HG03460 (cell line): ENCODE results near the gene CCR8.
A peak's percentile ranks its signal among the peaks of the same experiment; 100 is the strongest.

Experiments used
- ATAC-seq: cut with Tn5 transposase; IDR thresholded peaks from one replicate; pipeline ENCODE4 v1.9.1; 2021; ENCODE audit not compliant: unreplicated experiment

Gene CCR8, protein sequence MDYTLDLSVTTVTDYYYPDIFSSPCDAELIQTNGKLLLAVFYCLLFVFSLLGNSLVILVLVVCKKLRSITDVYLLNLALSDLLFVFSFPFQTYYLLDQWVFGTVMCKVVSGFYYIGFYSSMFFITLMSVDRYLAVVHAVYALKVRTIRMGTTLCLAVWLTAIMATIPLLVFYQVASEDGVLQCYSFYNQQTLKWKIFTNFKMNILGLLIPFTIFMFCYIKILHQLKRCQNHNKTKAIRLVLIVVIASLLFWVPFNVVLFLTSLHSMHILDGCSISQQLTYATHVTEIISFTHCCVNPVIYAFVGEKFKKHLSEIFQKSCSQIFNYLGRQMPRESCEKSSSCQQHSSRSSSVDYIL

DNA sequence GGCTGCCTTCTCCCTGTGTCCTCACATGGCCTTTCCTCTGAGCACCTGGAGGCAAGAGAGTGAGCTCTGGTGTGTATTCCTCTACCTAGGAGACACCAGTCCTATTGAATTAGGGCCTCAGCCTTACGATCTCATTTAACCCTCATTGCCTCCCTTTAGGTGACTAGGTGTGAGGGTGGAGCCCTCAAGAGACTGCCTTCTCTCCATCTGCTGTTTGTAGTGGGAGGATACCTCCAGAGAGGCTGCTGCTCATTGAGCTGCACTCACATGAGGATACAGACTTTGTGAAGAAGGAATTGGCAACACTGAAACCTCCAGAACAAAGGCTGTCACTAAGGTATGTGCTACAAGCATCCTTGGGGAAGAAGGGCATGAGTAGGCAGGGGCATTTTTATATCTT is at the start of gene CCR8:
Gene CCR8 (plus strand): TSS at position 217 of the 400 bp plus-strand sequence. CDS start 2,623 bp downstream, outside the sequence.
- no peak for ATAC-seq

DNA sequence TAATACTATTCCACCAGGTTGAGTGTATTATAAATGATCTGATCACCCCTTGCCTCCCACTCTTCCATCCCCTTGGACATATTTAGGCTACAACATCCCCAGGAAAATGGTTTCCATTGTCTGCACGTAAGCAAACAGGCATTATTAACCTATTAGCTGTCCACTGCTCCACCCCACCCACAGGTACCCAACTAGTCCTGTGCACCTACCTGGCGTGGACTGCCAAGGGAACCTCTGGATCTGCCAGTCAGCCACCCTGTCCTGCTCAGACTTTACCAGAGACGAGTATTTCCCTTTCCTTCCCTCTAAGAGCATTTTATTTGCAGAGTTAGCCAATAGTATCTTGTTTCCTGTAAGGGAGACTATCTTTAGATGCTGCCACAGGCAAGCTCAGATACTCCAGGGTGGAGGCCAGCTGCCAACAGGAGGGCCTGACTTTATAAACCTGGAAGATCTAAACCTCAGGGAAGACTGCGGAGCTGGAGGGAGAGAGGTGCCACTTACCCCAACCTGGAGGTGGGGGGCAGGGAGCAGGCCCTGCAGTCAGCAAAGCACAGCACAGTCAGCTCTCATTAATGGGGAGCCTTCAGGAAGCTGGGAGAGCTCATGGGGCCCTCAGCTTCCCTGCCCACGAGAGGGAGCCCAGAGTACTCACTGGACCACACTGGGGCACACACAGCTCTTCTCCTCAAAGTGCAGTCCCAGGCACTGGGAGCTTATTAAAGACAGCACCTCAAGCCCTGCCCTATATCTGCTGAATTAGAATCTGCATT is 49.6 kb upstream of the CCR8 start, which contains the start of gene CX3CR1:
Gene CX3CR1 (minus strand): TSS at position 292 of the 773 bp plus-strand sequence. CDS start 13,527 bp downstream, outside the sequence.
- no peak for ATAC-seq

DNA sequence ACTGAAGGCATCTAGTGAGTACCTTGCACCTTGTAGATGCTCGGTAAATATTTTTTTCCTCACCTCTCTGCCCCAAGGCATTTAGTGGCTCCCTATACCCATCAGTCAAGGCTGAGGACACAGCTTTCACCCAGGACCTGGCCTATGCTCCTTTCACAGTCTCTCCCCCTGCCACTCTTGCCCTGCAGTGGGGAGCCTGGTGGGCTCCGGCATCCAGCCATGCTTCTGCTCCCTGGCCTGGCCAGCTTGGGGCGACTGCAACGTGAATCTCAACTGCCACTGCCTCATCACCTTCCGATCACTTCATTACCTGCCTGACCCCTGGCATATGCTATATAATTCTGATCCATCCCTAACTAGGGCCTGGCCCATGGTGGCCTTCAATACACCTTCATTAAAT is 48.9 kb upstream of the CCR8 start:
- ATAC-seq, result no peak

DNA sequence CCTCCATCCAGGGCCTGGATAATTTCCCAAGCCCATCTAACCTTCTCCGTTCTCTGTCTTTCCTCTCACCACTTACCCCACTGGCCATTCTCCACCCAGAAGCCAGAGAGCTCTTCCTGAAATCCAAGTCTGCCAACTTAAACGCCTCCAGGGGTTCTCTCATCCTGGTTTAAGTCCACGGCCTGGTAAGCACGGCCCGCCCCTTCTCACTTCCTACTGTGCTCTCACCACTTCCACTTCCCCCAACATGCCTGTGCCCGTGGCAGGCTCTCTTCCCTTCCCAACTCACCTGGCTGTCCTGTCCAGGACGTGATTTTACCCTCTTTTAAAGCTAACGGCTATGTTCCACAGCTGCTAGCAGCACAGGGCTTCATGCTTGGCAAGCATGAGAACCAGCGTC is 48.0 kb upstream of the CCR8 start:
- ATAC-seq, result no peak

DNA sequence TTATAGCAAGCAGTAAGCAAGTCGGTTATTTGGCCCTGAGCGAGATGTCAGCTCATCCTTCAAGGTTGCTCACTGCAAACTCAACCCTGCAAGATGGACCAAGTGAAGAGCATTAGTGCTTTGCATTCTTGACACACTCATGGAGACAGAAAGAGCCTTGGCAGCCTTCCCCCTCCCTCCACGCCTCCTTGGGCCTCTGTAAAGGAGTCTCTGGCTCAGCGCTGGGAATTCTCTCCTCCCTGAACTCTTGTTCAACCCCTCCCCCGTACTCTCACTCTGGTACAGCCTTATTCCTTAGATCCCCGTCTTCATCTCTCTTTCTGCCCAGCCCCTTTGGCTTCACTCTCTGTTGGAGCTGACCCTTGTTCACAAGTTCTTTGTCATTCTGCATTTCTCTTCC is 47.5 kb upstream of the CCR8 start:
- no peak for ATAC-seq

DNA sequence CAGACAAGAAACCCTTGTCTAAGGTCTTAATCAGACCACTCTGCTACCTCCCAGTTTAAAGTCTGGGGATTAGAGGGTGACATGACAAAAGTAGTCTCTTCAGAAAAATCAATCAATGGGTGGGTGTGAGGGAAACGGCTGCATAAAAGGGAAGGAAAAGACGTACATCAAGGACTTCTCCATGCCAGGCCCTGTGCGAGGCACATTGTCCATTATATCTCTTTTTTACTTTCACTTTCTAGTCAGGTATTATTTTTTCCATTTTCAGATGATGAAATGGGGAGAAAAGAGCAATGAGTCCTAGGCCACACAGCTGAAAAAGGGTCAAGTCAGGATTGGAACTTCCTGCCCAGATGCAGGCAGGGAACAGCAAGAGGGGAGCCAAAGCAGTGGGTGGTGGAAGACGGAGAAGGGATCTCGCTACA is 45.0 kb upstream of the CCR8 start:
- ATAC-seq, result no peak

DNA sequence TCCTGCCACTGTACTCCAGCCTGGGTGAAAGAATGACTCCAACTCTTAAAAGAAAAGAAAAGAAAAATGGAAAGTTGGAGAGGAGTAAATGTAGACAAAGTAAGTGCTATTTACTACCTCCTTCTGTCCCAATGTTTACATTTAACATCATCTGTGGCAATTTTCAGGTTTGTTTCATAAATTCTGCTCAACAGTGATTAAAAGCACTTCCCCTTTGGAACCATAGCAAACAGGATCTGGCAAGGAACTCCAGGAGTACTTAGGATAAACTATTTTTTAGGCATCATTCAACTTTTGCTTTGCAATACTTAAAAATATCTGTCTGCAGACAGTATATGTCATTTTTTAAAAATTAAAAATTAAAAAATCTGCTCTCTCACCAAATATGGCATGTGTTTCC is 44.2 kb upstream of the CCR8 start:
- no peak for ATAC-seq

DNA sequence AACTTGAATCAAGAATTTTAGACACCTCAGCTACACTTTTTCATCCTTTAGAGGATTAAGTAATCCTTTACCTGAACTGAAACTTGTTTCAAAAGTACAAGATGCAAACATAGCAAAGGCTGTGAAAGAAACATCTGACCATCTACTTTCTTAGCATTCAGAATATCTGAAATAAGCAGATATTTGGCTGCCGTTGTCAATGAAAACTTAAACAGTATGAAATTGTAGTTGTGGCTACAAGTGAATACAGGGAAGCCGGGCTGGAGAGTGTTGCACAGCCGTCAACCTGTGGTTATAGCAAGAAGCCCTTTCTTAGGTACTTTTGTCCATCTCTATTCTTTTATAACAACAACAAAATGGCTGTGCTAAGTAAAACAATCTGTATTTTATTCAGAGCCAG is 42.7 kb upstream of the CCR8 start:
- ATAC-seq, result no peak

DNA sequence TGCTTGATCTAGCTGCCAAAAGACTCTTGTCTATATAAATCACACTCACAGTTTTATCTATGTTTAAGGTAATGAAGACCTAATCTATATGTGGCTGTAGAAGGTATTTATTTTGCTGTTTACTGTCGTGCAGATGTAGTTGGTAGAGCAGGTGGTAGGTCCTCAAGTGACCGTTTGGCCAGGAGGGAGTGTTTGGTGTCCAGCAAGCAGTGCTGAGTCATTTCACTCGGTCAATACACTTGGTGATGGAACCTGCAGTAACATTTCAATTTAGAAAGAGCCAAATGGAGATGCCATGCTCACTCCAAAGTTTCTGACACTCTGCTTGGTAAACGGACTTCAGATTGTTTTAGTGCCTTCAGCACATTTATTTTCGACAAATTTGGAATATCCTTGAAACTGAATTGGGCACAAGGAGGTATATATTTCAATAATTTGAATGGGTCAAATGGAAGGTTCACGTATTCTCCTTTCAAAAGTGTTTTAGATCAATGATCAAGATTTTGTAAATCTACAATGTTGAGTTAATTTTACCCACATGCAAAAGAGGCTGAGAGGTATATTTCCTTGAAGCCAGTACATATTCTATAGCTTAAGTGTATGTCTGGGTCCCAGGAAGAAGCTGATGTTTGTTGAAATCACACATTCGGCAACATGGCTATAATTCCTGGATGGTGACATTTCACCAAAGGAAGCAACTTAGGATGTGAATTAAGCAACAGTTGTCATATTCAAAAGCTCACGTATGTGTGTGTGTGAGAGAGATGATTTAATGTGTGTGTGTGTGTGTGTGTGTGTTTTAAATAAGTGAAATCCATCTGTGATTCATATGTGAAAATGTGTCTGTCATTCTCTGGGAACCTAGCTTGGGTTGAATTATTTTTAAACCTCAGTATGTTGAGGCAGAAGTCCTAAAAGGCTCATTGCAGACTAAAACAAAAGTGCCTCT is 42.0 kb upstream of the CCR8 start:
- ATAC-seq, result no peak

DNA sequence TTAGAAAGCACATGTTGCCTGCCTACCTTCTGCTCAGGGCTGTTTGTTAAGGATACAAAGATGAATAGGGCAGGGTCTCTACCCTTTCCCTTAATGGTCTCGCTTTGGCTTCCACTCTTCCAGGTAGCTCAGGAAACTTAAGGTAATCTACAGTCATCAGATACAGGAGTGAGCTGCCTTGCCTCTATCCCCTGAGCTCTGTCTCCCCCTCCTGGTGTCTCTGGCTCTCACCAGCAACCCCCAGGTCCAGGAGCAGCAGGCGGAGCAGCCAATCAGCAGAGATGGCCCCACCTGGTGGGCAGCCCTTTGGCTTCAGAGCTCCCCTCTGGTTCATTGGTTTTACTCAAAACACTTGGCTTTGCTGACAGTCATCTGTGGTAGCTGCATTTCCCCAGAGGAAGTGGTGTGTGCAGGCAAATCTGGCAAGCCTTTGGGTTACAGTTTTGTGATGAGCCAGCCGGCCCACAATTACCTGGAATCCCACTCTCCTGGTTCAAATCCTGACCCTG is 41.2 kb upstream of the CCR8 start:
- peak; percentile 96 for ATAC-seq

DNA sequence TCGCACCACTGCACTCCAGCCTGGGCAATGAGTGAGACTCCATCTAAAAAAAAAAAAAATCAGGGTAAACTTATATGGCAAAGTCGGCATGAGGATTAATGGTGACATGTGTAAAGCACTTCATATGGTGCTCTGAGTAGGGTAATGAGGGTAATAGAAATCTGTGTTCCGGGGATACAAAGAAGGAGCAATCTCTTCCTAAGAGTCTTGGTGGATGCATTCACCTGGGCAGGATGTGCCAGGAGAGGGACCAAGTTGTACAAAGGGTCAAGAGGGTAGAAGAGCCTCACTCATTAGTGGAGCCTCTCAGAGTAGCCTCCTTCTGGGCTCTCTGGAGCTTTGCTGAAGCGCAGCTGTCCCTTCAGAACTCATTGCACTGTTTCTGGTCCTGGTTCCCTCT is 40.4 kb upstream of the CCR8 start:
- no peak for ATAC-seq

DNA sequence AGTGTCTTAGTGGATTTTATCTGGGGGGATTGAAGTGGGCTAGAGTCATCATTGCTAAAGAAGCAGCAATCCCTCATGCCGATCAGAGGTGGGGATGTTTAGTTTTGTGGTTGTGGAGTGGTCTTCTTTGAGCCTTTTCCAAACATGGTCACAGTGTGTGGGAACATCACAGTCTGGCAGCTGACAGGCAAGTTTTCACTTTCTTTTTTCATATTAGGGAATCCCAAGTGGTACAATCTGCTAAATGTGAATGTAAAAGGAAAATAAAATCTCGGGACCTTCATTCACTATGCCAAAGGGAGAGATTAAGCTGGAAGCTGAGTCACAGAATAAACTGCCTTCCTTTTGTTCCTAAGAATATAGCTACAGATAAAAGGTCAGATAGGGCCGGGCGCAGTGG is 39.3 kb upstream of the CCR8 start:
- ATAC-seq, result no peak

DNA sequence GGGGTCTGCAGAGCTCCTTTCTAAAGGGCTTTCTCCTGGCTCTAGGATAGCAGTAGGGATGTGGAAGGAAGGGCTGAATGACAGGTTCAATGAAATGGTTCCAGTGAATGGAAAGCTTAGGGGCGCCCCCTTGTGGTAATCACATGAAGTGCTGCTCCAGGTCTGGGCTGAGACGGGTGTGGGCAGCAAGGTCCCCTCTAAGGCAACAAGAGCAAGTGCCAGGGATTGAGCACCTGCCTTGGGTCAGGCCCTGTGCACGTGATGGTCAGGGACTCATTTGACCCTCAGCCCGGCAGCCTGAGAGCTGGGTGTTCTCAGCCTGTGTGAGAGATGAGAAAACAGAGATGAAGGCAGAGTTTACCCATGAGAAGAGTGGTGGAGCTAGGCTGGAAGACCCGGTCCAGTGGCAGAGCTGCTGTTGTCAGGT is 37.6 kb upstream of the CCR8 start:
- no peak for ATAC-seq

DNA sequence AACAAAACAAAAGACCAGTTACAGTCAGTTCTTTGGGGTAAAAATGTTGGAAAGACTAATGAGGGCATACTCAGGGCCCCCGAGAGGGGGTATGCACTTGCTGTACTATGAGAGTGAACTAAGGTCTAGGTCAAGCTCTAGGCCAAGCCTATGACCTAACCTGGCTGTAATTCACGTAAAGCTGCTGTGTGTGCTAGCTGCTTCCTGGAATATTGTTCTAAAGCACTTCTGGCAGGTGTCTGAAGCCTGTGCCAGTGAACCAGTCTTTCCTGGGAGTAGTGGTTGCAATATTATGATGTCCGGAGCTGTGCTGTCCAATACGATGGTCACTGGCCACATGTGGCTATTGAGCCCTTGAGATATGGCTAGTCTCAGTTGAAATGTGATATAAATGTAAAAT is 36.5 kb upstream of the CCR8 start:
- ATAC-seq, result no peak

DNA sequence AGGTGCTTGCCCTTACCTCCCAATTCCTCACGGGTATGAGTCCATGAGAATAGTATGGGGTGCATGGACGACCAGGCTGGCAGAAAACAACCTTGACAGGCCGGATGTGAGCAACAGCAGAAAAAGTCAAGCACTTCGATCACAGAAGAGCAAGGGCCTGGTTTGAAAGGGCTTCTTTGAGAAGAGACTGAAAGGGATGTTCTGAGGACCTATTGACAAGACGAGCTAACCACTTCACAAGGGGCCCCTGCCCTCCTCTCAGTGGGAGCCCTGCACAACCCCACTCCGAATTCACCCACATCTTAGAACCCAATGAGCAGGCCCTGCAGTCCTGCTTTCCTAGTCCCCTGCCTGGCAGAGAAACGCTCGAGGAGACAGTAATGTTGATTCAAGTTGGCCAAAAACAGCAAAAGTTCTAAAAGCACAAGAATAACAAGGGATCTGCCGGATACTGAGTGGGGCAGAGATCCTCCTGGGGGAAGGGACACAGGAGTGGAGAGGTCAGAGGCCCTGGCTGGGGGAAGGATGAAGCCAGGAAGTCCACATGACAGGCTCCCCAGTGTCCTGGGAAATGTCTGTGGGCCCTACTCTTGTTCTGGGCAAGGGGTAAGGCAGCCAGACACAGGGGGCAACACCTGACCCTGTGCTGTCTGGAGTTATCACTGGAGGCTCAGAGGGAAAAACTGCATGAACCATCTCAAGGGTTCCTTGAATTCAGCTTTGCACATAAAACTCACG is 34.9 kb upstream of the CCR8 start:
- ATAC-seq, result no peak

DNA sequence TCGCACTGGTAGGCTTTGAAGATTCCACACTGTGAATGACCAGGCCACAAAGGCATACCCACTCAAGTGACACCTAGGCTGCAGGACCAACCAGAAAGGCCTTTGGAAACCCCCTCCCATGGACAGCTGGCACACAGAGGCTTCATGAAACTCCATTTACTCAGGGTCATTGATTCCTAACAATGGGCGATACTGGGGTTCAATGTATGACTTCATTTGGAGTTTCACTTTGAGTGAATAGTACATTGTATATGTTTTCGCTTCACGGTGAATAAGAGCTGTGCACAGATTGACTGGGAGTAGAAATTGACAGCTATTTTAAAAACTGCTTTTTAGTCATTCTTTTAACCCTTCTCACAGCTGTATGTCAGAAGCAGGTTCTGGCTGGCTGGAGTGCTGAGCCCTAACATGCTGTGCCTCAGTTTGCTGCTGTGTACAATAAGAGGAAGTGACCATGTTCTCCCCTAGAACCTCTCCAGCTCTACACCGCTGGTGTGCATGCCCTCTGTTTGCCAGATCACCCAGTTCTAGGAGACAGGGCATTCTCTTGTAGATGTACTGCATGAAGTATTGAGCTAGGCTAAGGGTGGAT is 34.2 kb upstream of the CCR8 start:
- ATAC-seq, result peak; percentile 81

DNA sequence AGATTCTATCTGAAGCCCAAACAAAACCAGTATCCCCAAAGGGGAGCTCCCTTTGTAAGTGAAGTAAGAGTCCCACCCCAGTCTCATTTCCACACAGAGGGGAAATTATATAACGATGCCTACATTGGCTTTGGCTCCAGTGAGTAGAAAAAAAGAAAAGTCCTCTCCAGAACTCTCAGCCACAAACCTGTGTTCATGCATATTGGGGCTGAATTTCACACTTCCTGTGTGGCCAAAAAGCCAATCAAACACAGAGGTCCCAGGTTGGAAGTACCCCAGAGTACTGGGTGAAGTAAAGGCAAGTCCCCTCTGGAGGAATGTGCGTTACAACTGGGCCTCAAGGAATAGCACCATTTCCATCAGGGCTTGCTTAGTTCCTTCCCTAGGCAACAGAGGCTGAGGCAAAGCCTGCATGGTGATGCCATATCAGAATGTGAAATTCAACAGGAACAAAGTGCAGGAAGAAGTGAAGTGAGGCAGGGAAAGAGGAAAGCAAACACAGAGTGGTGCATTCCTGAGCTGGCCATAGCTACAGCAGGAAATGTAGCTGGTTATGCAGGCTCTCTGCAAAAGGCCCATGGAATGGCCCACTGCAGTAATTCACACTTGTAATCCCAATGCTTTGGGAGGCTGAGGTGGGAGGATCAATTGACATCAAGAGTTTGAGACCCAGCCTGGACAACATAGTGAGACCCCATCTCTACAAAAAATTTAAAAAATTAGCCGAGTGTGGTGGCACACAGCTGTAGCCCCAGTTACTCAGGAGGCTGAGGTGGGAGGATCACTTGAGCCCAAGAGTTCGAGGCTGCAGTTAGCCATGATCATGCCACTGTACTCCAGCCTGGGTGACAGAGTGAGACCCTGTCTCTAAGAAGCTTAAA is 33.1 kb upstream of the CCR8 start:
- no peak for ATAC-seq

DNA sequence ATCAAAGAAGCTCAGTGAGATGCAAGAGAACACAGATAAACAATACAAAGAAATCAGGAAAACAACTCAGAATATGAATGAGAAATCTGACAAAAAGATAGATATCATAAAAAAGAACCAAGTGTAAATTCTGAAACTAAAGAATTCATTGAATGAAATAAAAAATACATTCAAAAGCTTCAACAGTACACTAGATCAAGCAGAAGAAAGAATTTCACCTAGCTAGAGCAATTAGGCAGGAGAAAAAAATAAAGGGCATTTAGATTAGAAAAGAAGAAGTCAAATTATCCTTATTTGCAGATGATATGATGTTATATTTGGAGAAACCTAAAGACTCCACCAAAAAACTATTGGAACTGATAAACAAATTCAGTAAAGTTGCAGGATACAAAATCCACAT is 30.2 kb upstream of the CCR8 start:
- no peak for ATAC-seq

DNA sequence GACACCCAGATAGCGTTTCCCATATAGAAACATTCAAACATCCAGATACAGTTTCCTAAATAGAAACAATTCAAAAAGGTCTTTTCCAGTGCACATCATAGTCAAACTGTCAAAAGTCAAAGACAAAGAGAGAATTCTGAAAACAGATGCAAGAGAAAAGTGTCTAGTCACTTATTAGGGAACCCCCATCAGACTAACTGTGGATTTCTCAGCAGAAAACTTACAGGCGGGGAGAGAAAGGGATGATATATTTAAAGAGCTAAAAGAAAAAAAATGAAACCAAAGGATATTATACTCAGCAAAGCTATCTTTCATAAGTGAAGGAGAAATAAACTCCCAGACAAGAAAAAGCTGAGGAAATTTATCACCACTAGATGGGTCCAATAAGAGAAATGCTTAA is 27.3 kb upstream of the CCR8 start:
- no peak for ATAC-seq
